Tibial nerve (tissue), 4 donors: ENCODE data around the gene MFSD12. TPM values are rescaled to one million over a fixed set of nuclear protein-coding genes. Genes with fewer than 3 reads are reported as not detected.

ENCODE experiments used
- DNase-seq, 2 donors: peaks; one replicate each; pipeline ENCODE4 v3.0.0-alpha.2; 2019; ENCODE audit warnings: low spot score in 2 of 2
- H3K27ac ChIP-seq, 4 donors: fragments of 200-600 bp; sonication (generic) in 3 of 4; one replicate each; pipeline ENCODE4 v1.5.1; 2017 to 2019; ENCODE audit warnings: mild to moderate bottlenecking in 1 of 4
- H3K27me3 ChIP-seq, 2 donors: fragments of 200-600 bp; sonication (generic) in 1 of 2; one replicate each; pipeline versions ENCODE4 v1.5.1 to v1.6.0; 2017 to 2019
- H3K36me3 ChIP-seq, 3 donors: fragments of 200-600 bp; sonication (generic); one replicate each; pipeline ENCODE4 v1.5.1; 2018 to 2019
- H3K4me1 ChIP-seq, 4 donors: fragments of 200-600 bp; sonication (generic) in 3 of 4; one replicate each; pipeline ENCODE4 v1.5.1; 2017 to 2019
- H3K4me3 ChIP-seq, 4 donors: fragments of 200-600 bp; sonication (generic) in 3 of 4; one replicate each; pipeline ENCODE4 v1.5.1; 2017 to 2019; ENCODE audit warnings: mild to moderate bottlenecking in 1 of 4, moderate library complexity in 1 of 4
- H3K9me3 ChIP-seq, 4 donors: fragments of 200-600 bp; sonication (generic) in 3 of 4; one replicate each; pipeline ENCODE4 v1.5.1; 2017 to 2019
- EP300 ChIP-seq, 2 donors: sonication (generic); formaldehyde crosslinking; IDR thresholded peaks; one replicate each; pipeline ENCODE4 v1.6.1; 2017; ENCODE audit warnings: antibody characterized with exemption in 2 of 2, mild to moderate bottlenecking in 1 of 2
- POLR2A ChIP-seq, 2 donors: fragments of 450-650 bp; IDR thresholded peaks; one replicate each; pipeline ENCODE4 v1.6.1; 2017; ENCODE audit warnings: antibody characterized with exemption in 2 of 2, mild to moderate bottlenecking in 2 of 2, moderate library complexity in 2 of 2
- WGBS, 2 donors: methylation state at CpG; one replicate each; pipeline ENCODE4 v1.1.5; 2018; 5-methylcytosine and 5-hydroxymethylcytosine counted together
- total RNA-seq, 4 donors: library from RNA; depleted of rRNA; stranded (reverse); fragments of >200 nt; gene quantifications; one replicate each; pipeline ENCODE4 v1.1.0, GENCODE V29; 2016
- TF ChIP-seq, protein P1 (sequence below), 5 experiments: fragments of 200-600 bp in 3 of 5; fragments of 450-650 bp in 2 of 5; sonication (generic) in 3 of 5; IDR thresholded peaks; one replicate each; pipeline ENCODE4 v1.5.1; 2016 to 2019; ENCODE audit warnings: antibody characterized with exemption in 5 of 5, mild to moderate bottlenecking in 3 of 5, moderate library complexity in 2 of 5

Gene MFSD12
- total RNA-seq, 4 donors from 2014 or later, result 45.7 to 108 (median 62.8) TPM

DNA sequence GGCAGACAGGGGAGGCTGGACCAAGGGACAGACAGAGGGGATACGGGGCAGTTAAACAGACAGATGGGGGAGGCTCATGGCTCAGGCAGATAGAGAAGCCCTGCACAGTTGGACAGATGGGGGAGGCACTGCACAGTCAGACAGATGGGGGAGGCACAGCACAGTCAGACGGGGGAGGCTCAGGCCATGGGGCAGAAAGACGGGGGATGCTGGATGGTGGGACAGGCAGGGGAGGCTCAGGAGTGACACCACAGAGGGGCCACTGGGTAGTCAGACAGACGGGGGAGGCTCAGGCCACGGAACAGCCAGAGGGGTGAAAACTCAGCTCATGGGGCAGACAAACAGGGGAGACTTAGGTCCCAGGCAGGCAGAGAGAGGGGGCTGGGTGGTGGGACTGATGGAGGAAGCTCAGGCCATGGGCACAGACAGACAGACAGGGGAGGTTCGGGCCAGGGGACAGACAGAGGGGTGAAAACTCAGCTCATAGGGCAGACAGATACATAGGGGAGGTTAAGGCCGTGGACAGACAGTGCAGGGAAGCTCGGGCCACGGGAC is 886 bp downstream of the MFSD12 start:
- WGBS, 2 donors, result 8 to 17% methylated on average over 9 of the region's 9 CpGs
- TF ChIP-seq EP300 (IDR thresholded peaks at IDR 0.05) (no peak), POLR2A (IDR thresholded peaks at IDR 0.05) (no peak)
- TF ChIP-seq, protein P1, sequence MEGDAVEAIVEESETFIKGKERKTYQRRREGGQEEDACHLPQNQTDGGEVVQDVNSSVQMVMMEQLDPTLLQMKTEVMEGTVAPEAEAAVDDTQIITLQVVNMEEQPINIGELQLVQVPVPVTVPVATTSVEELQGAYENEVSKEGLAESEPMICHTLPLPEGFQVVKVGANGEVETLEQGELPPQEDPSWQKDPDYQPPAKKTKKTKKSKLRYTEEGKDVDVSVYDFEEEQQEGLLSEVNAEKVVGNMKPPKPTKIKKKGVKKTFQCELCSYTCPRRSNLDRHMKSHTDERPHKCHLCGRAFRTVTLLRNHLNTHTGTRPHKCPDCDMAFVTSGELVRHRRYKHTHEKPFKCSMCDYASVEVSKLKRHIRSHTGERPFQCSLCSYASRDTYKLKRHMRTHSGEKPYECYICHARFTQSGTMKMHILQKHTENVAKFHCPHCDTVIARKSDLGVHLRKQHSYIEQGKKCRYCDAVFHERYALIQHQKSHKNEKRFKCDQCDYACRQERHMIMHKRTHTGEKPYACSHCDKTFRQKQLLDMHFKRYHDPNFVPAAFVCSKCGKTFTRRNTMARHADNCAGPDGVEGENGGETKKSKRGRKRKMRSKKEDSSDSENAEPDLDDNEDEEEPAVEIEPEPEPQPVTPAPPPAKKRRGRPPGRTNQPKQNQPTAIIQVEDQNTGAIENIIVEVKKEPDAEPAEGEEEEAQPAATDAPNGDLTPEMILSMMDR (IDR thresholded peaks at IDR 0.05), result no peak
- no peaks in the 10 kb centered on the region for H3K27me3 ChIP-seq
- H3K27ac ChIP-seq, result peak overlapping the region; percentile 56 to 96 (median 74)
- peak overlapping the region; percentile 93 to 98 (median 96) for H3K4me3 ChIP-seq
- H3K4me1 ChIP-seq, result peaks cover 0 to 50% (median 27%) of the 10 kb centered on the region in 4 donors
- H3K36me3 ChIP-seq, result no peaks in the 10 kb centered on the region
- no peaks in the 10 kb centered on the region for H3K9me3 ChIP-seq
- DNase-seq, result no peak

DNA sequence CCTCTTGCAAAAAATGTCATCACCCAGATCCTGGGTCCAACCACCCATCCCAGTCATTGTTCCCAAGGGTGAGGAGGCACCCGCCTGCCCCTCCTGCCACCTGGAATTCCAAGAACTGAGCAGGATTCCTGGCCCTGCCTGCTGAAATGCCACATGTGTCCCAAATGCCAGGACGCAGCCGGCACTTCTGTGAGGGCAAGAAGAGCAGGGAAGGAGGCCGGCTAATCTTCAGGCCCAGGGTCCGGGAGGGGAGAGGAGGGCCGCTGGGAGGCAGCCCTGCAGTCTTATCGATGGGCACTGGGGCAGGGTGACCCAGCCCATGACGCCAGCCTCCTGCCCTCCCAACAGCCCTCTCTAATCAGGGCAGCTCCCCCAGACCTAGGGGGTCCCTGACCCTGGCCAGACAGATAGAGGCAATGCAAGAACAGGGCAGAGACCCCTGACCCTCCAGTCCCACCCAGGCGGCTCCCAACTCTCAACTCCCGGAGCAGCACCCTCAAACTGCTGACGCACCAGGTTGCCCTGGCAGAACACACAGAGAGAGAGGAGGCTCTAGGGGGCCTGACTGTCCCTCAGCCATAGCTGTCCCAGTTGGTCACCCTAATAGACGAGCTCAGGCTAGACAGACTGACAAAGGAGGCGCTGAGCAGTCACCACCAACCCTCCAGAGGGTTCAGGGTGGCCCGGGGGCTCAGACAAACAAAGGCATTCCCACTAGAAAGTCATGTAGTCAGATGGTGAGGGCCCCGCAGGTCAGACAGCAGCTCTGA is 1.5 kb downstream of the MFSD12 start:
- WGBS, 2 donors, result 32 to 52% methylated on average over 14 to 15 of the region's 15 CpGs
- H3K27me3 ChIP-seq, result no peaks in the 10 kb centered on the region
- no peaks in the 10 kb centered on the region for H3K9me3 ChIP-seq
- peaks cover 0 to 6% (median 0%) of the 10 kb centered on the region in 3 donors for H3K36me3 ChIP-seq
- peaks cover 0 to 50% (median 27%) of the 10 kb centered on the region in 4 donors for H3K4me1 ChIP-seq
- H3K27ac ChIP-seq, result peak overlapping the region in 3 of 4 donors; percentile 56 to 96 (median 73)
- peak overlapping the region; percentile 93 to 98 (median 96) for H3K4me3 ChIP-seq
- TF ChIP-seq, protein P1 (IDR thresholded peaks at IDR 0.05), result no peak
- TF ChIP-seq POLR2A (IDR thresholded peaks at IDR 0.05) (no peak), EP300 (IDR thresholded peaks at IDR 0.05) (no peak)
- no peak for DNase-seq

DNA sequence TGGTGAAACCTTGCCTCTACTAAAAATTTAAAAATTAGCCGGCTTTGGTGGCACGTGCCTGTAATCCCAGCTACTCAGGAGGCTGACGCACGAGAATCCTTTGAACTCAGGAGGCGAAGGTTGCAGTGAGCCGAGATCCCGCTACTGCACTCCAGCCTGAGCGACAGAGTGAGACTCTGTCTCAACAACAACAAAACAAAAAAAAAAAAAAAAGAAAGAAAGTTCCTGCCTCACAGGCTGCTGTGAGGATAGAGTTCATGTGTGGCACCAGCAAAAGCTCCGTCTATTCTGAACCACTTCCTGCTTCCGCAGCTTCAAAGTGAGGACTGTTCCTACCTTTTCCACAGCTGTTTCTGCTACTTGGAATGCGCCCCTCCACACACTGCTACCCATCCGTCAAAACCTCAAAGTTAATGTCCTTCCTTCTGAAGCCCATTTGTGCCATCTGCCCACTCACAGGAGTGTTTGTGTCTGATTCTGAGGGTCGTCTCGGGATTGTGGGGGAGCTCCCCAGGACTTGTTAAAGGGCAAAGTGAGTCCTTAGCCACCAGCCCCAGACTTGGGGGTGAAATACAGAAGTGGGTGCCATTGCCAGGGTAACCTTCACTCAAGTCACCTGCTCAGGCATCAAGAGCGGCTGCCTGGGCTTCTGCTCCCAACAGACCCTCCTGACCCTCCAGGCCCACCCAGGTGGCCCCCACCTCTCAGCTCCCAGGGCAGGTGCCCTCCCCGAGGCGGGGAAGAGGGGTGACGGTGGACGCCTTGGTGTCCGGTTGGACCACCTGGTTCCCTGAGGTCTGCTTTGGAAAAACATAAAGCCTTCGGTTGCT is 2.9 kb downstream of the MFSD12 start:
- TF ChIP-seq EP300 (IDR thresholded peaks at IDR 0.05), result no peak
- Histone ChIP-seq H3K36me3 (peaks cover 0 to 19% (median 0%) of the 10 kb centered on the region in 3 donors), H3K4me3 (peak overlapping the region in 1 of 4 donors; percentile 1), H3K27ac (peak overlapping the region in 3 of 4 donors; percentile 56 to 96 (median 78)), H3K4me1 (peaks cover 0 to 50% (median 27%) of the 10 kb centered on the region in 4 donors), H3K27me3 (no peaks in the 10 kb centered on the region), H3K9me3 (no peaks in the 10 kb centered on the region)
- 69 to 72% methylated on average over 20 to 21 of the region's 21 CpGs for WGBS, 2 donors
- DNase-seq, result no peak

DNA sequence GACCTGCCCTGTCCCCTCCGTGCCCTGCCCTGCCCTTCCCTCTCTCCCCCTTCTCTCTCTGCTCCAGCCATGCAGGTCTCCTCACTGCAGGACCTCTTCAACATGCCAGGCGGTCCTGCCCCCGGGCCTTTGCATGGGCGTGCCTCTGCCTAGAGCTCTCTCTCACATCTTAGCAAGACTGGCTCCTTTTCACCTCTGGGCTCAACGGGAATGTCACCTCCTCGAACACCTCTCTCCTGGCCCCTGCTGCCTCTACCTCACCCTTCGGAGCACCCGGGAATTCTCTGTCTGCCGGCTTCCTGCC is 5.6 kb downstream of the MFSD12 start:
- Histone ChIP-seq H3K4me3 (no peak overlapping the region), H3K36me3 (peaks cover 0 to 42% (median 6%) of the 10 kb centered on the region in 3 donors), H3K4me1 (peaks cover 0 to 60% (median 34%) of the 10 kb centered on the region in 4 donors), H3K27me3 (no peaks in the 10 kb centered on the region), H3K9me3 (no peaks in the 10 kb centered on the region), H3K27ac (peak overlapping the region in 1 of 4 donors; percentile 56)
- TF ChIP-seq EP300 (IDR thresholded peaks at IDR 0.05) (no peak), POLR2A (IDR thresholded peaks at IDR 0.05) (no peak)
- TF ChIP-seq, protein P1 (IDR thresholded peaks at IDR 0.05), result no peak
- WGBS, 2 donors, result 74 to 84% methylated on average over 9 of the region's 9 CpGs
- DNase-seq, result no peak

DNA sequence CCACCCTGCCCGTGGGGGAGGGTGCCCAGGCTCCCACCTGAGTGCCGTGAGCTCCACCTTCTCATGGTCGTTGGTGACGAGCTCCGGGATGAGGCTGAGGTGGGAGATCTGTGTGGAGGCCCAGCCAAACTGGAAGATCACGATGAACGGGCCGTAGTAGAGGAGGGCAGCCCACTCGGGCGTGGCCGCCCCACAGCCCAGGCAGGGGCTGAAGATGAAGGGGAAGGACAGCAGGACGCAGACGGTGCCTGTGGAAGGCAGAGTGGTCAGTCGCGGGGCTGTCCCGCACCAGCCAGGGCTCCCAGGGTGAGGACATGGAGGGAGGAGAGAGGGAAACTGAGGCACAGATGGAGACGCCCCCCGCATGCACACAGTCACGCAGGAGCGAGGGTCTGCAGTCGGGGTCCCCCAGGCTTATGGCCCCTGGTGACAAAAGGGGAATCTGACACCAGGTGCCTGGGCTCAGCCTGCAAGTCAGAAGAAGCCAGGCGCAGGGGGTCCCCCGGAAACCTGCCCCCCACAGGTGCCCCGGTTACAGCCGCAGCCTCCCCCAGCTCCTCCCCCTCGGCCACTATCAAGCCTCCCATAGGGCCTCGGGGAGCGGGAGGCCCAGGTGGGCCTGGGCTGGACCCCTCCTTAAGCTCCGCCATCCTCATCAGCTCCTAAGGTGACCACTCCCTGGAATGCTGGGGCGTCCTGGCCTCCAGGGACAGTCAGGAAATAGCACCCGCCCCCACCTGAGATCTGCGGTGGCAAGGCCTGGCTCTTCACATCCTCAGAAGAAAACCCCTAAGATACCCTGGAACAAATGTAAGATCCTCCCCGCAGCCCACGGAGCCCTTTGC is 6.2 kb downstream of the MFSD12 start:
- 87 to 89% methylated on average over 28 to 34 of the region's 34 CpGs for WGBS, 2 donors
- Histone ChIP-seq H3K36me3 (peaks cover 0 to 47% (median 6%) of the 10 kb centered on the region in 3 donors), H3K4me1 (peaks cover 0 to 55% (median 30%) of the 10 kb centered on the region in 4 donors), H3K4me3 (no peak overlapping the region), H3K9me3 (no peaks in the 10 kb centered on the region), H3K27me3 (no peaks in the 10 kb centered on the region), H3K27ac (no peak overlapping the region)
- TF ChIP-seq, protein P1 (IDR thresholded peaks at IDR 0.05), result no peak
- TF ChIP-seq EP300 (IDR thresholded peaks at IDR 0.05) (no peak), POLR2A (IDR thresholded peaks at IDR 0.05) (no peak)
- DNase-seq, result no peak
